Stomach (tissue), 4 donors: ENCODE measurements around the gene BBX.

Experiments
- EP300 ChIP-seq: sonication (generic); formaldehyde crosslinking; IDR thresholded peaks from one replicate; pipeline ENCODE4 v1.6.1; 2017; ENCODE audit warnings: antibody characterized with exemption
- POLR2A ChIP-seq, 4 donors: fragments of 450-650 bp; IDR thresholded peaks; one replicate each; pipeline ENCODE4 v1.6.1; 2016; ENCODE audit warnings: antibody characterized with exemption in 4 of 4, control low read depth in 2 of 4, mild to moderate bottlenecking in 1 of 4, moderate library complexity in 1 of 4
- TF ChIP-seq, protein P1 (sequence below), 7 experiments: fragments of 450-650 bp in 4 of 7; fragments of 200-600 bp in 3 of 7; sonication (generic) in 3 of 7; IDR thresholded peaks; one replicate each; pipeline ENCODE4 v1.5.1; 2016 to 2019; ENCODE audit warnings: antibody characterized with exemption in 7 of 7, control low read depth in 2 of 7, mild to moderate bottlenecking in 1 of 7

GRCh38 chr3:107850681-107851080 is 327.9 kb downstream of the BBX start:
- TF ChIP-seq, protein P1, sequence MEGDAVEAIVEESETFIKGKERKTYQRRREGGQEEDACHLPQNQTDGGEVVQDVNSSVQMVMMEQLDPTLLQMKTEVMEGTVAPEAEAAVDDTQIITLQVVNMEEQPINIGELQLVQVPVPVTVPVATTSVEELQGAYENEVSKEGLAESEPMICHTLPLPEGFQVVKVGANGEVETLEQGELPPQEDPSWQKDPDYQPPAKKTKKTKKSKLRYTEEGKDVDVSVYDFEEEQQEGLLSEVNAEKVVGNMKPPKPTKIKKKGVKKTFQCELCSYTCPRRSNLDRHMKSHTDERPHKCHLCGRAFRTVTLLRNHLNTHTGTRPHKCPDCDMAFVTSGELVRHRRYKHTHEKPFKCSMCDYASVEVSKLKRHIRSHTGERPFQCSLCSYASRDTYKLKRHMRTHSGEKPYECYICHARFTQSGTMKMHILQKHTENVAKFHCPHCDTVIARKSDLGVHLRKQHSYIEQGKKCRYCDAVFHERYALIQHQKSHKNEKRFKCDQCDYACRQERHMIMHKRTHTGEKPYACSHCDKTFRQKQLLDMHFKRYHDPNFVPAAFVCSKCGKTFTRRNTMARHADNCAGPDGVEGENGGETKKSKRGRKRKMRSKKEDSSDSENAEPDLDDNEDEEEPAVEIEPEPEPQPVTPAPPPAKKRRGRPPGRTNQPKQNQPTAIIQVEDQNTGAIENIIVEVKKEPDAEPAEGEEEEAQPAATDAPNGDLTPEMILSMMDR (IDR thresholded peaks at IDR 0.05): no peak
- no peak for TF ChIP-seq POLR2A (IDR thresholded peaks at IDR 0.05)
- TF ChIP-seq EP300: no peak
